ENCODE measurements around the gene HSPG2. TPM values are rescaled to one million over a fixed set of nuclear protein-coding genes. Genes with fewer than 3 reads are reported as not detected.

The HSPG2 gene
- total RNA-seq, 1 donor from 2014 or later = 28.7 TPM

GRCh38 chr1:21848524-21849174, 88.5 kb downstream of the HSPG2 start:
- Histone ChIP-seq H3K36me3 (ENCODE audit: control insufficient read depth, insufficient read depth, low read length) (peaks cover 58% of the 10 kb centered on the region), H3K27me3 (ENCODE audit: control insufficient read depth, insufficient read depth, low read length) (no peaks in the 10 kb centered on the region), H3K4me3 (ENCODE audit: low read depth, low read length) (no peak overlapping the region)
- TF ChIP-seq CTCF (IDR thresholded peaks at IDR 0.05; ENCODE audit: insufficient read depth, low read length, severe bottlenecking) = no peak
- DNase-seq (ENCODE audit: low read depth) (no peak), FAIRE-seq (no peak)

GRCh38 chr1:21847223-21848205, 89.6 kb downstream of the HSPG2 start:
- FAIRE-seq (peak; percentile 7), DNase-seq (ENCODE audit: low read depth) (no peak)
- TF ChIP-seq CTCF (IDR thresholded peaks at IDR 0.05; ENCODE audit: insufficient read depth, low read length, severe bottlenecking) = no peak
- no peaks in the 10 kb centered on the region for H3K27me3 ChIP-seq (ENCODE audit: control insufficient read depth, insufficient read depth, low read length)
- no peak overlapping the region for H3K4me3 ChIP-seq (ENCODE audit: low read depth, low read length)
- H3K36me3 ChIP-seq (ENCODE audit: control insufficient read depth, insufficient read depth, low read length) = peaks cover 62% of the 10 kb centered on the region

GRCh38 chr1:21845646-21846641, 91.2 kb downstream of the HSPG2 start:
- FAIRE-seq = no peak
- Histone ChIP-seq H3K27me3 (ENCODE audit: control insufficient read depth, insufficient read depth, low read length) (no peaks in the 10 kb centered on the region), H3K4me3 (ENCODE audit: low read depth, low read length) (no peak overlapping the region), H3K36me3 (ENCODE audit: control insufficient read depth, insufficient read depth, low read length) (peaks cover 64% of the 10 kb centered on the region)
- no peak for TF ChIP-seq CTCF (IDR thresholded peaks at IDR 0.05; ENCODE audit: insufficient read depth, low read length, severe bottlenecking)
- no peak for DNase-seq (ENCODE audit: low read depth)

- Histone ChIP-seq H3K27me3 (ENCODE audit: control insufficient read depth, insufficient read depth, low read length) (no peaks in the 10 kb centered on the region), H3K36me3 (ENCODE audit: control insufficient read depth, insufficient read depth, low read length) (peaks cover 66% of the 10 kb centered on the region), H3K4me3 (ENCODE audit: low read depth, low read length) (no peak overlapping the region)
- FAIRE-seq (no peak), DNase-seq (ENCODE audit: low read depth) (no peak)
- no peak for TF ChIP-seq CTCF (IDR thresholded peaks at IDR 0.05; ENCODE audit: insufficient read depth, low read length, severe bottlenecking)
These were observed 93.1 kb downstream of the HSPG2 start for GRCh38 chr1:21843996-21844395.

GRCh38 chr1:21843208-21843607, 93.9 kb downstream of the HSPG2 start:
- DNase-seq (ENCODE audit: low read depth) (no peak), FAIRE-seq (no peak)
- no peak for TF ChIP-seq CTCF (IDR thresholded peaks at IDR 0.05; ENCODE audit: insufficient read depth, low read length, severe bottlenecking)
- Histone ChIP-seq H3K27me3 (ENCODE audit: control insufficient read depth, insufficient read depth, low read length) (no peaks in the 10 kb centered on the region), H3K4me3 (ENCODE audit: low read depth, low read length) (no peak overlapping the region), H3K36me3 (ENCODE audit: control insufficient read depth, insufficient read depth, low read length) (peaks cover 66% of the 10 kb centered on the region)

Measured in bronchial epithelial cell (primary cell).